Body of pancreas (tissue), 4 donors: ENCODE data around the gene PANX2. TPM values are rescaled to one million over a fixed set of nuclear protein-coding genes. Genes with fewer than 3 reads are reported as not detected.

Experiments
- ATAC-seq: fragments of 150-250 bp; one replicate; pipeline ENCODE4 v1.9.1; 2016
- DNase-seq, 4 donors: peaks; one replicate each; pipeline ENCODE4 v3.0.0-alpha.2; 2019
- H3K27ac ChIP-seq, 4 donors: fragments of 200-600 bp; sonication (generic); 1 replicate in 3 of 4; 2 replicates in 1 of 4; pipeline versions ENCODE4 v1.5.1 to v1.6.1; 2016 to 2019; ENCODE audit warnings: mild to moderate bottlenecking in 1 of 4, mixed read lengths in 1 of 4, moderate library complexity in 1 of 4
- H3K27me3 ChIP-seq, 2 donors: fragments of 200-600 bp; sonication (generic); one replicate each; pipeline ENCODE4 v1.6.0; 2016; ENCODE audit warnings: mild to moderate bottlenecking in 1 of 2
- H3K36me3 ChIP-seq, 2 donors: fragments of 200-600 bp; sonication (generic); replicated peaks in 1 of 2; 2 replicates each; pipeline ENCODE4 v1.5.1; 2016; ENCODE audit warnings: low read depth in 2 of 2; ENCODE audit not compliant: insufficient read depth in 1 of 2
- H3K4me1 ChIP-seq: fragments of 200-600 bp; sonication (generic); one replicate; pipeline ENCODE4 v1.6.0; 2016
- H3K4me3 ChIP-seq, 2 donors: fragments of 200-600 bp; sonication (generic); 1 replicate in 1 of 2; 2 replicates in 1 of 2; pipeline ENCODE4 v1.5.1; 2016 to 2019
- H3K9me3 ChIP-seq, 3 donors: fragments of 200-600 bp; sonication (generic); 1 replicate in 2 of 3; 2 replicates in 1 of 3; pipeline ENCODE4 v1.5.1; 2016
- POLR2A ChIP-seq, 3 donors: fragments of 450-650 bp; IDR thresholded peaks; one replicate each; pipeline ENCODE4 v1.6.1; 2016; ENCODE audit warnings: antibody characterized with exemption in 3 of 3, mild to moderate bottlenecking in 2 of 3
- WGBS, 2 donors: methylation state at CpG; one replicate each; pipeline ENCODE4 v1.1.5; 2017; 5-methylcytosine and 5-hydroxymethylcytosine counted together
- intact Hi-C: fragments of 100-400 bp; cut with DNase I; formaldehyde crosslinking; loops from one replicate; pipeline ENCODE4 v1.15.1; 2023
- total RNA-seq, 2 donors: library from RNA; depleted of rRNA; stranded (reverse); fragments of >200 nt; gene quantifications; one replicate each; pipeline ENCODE4 v1.1.0, GENCODE V29; 2016
- TF ChIP-seq, protein P1 (sequence below), 7 experiments: fragments of 450-650 bp in 4 of 7; fragments of 200-600 bp in 3 of 7; sonication (generic) in 3 of 7; IDR thresholded peaks; one replicate each; pipeline ENCODE4 v1.5.1; 2016 to 2019; ENCODE audit warnings: antibody characterized with exemption in 7 of 7

PANX2 gene
- total RNA-seq, 2 donors from 2014 or later = 0.33 to 3.1 TPM

DNA sequence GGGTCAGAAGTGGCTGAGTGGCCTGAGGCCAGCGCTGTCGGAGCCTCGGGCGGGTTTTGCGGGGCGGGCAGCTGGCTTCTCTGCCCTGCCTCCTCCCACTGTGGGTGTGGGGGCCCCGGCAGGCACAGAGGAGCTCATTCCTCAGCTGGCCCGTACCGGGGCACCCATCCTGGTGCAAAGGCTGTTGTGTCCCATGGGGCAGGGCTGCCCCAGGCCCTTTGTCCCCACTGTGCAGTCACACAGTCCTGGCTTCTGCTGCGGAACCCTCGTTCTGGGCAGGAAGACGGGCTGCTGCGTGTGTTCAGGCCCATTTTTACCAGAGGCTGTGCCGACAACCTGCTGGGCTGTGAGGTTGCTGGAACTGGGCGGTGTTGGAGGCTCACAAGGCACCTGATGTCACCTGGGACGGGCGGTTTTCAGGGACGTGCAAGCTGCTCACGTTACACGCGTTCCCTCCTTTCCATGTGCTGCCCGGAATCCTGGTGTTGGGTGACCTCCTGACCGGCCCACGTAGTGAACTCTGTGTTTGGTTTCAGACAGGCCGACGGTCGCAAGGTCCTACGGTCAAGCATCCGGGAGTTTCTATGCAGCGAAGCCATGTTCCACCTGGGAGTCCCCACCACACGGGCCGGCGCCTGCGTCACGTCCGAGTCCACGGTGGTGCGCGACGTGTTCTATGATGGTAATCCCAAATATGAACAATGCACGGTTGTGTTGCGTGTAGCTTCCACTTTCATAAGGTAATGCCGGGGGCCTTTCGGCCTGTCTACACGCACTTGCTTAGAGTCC is 35.4 kb downstream of the PANX2 start:
- 91 to 99% methylated on average over 28 to 45 of the region's 45 CpGs for WGBS, 2 donors
- ATAC-seq (no peak), DNase-seq (peak in 1 of 4 donors; percentile 13)
- TF ChIP-seq, protein P1, sequence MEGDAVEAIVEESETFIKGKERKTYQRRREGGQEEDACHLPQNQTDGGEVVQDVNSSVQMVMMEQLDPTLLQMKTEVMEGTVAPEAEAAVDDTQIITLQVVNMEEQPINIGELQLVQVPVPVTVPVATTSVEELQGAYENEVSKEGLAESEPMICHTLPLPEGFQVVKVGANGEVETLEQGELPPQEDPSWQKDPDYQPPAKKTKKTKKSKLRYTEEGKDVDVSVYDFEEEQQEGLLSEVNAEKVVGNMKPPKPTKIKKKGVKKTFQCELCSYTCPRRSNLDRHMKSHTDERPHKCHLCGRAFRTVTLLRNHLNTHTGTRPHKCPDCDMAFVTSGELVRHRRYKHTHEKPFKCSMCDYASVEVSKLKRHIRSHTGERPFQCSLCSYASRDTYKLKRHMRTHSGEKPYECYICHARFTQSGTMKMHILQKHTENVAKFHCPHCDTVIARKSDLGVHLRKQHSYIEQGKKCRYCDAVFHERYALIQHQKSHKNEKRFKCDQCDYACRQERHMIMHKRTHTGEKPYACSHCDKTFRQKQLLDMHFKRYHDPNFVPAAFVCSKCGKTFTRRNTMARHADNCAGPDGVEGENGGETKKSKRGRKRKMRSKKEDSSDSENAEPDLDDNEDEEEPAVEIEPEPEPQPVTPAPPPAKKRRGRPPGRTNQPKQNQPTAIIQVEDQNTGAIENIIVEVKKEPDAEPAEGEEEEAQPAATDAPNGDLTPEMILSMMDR (IDR thresholded peaks at IDR 0.05) = no peak
- no peak for TF ChIP-seq POLR2A (IDR thresholded peaks at IDR 0.05)
- H3K36me3 ChIP-seq = peaks cover 0 to 4% of the 10 kb centered on the region in 2 donors
- H3K27ac ChIP-seq = no peak overlapping the region
- no peaks in the 10 kb centered on the region for H3K27me3 ChIP-seq
- no peaks in the 10 kb centered on the region for H3K9me3 ChIP-seq
- no peak overlapping the region for H3K4me3 ChIP-seq
- H3K4me1 ChIP-seq = peaks cover 16% of the 10 kb centered on the region
- intact Hi-C loops = loop anchor here (5.0 kb wide), 1 partner anchor 54 kb away; no protein-coding TSS in a partner anchor

DNA sequence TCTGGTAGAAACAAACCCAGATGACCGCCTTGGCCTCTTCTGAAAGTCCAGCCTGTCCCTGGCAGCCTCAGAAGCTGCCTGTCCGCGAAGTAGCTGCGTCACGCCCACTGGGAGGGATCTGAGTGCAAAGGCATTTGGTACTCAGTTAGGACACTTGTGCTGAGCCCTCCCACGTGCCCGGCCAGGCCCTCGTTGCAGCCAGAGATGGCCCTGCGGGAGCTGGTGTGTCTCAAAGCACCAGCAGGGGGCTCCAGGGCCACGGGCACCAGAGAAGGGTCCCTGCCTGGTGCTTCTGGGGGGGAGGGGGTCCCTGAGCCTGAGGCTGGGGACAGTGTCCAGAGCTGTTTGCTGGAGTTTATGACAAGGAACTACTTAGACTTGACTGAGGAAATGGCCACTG is 36.1 kb downstream of the PANX2 start:
- DNase-seq (peak in 2 of 4 donors; percentile 19 to 27), ATAC-seq (no peak)
- no peaks in the 10 kb centered on the region for H3K9me3 ChIP-seq
- no peaks in the 10 kb centered on the region for H3K27me3 ChIP-seq
- WGBS, 2 donors = 52% methylated on average over 10 of the region's 10 CpGs; no CpG with 5 or more reads in 1 of the 2 donors
- intact Hi-C loops = loop anchor here (5.0 kb wide), 1 partner anchor 54 kb away; no protein-coding TSS in a partner anchor
- no peak overlapping the region for H3K4me3 ChIP-seq
- H3K36me3 ChIP-seq = peaks cover 0 to 7% of the 10 kb centered on the region in 2 donors
- H3K4me1 ChIP-seq = peaks cover 14% of the 10 kb centered on the region
- TF ChIP-seq, protein P1 (IDR thresholded peaks at IDR 0.05) = peak in 1 of 7 experiments; percentile 11
- TF ChIP-seq POLR2A (IDR thresholded peaks at IDR 0.05) = no peak
- no peak overlapping the region for H3K27ac ChIP-seq

DNA sequence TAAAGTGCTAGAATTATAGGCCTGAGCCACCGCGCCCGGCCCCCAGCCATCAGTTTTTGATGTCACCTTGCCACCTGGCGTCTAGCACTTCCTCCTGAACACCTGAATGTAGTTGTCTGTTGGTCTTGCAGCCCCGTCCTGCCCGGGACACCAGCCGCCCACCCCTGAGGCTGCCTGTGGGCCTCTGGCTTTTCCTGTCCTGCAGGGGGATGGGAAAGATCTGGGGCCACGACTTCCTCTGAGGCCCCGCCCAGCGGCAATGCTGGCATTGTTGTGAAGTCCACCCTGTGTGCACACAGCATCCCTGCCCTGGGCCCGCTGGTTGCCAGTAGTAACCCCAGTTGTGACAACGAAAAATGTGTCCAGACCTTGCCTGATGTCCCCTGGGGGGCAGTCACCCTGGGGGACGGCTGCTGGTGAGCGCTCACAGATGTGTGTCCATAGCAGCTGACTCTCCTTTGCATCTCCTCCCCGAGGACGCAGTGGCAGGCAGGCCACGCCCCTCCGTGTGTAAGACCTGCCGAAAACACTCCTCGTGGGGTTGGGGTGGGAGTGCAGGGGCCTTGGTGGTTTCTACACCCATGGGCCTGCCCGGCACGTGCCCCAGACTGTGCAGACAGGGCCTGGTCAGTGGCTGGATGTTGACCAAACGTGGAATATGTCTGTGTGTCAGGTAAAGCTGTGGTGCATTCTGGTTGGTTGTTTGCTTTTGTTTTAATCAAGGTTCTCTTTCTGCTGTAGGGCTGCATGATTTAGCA is 37.0 kb downstream of the PANX2 start:
- Histone ChIP-seq H3K27me3 (no peaks in the 10 kb centered on the region), H3K4me1 (peaks cover 4% of the 10 kb centered on the region), H3K9me3 (no peaks in the 10 kb centered on the region), H3K36me3 (peaks cover 0 to 10% of the 10 kb centered on the region in 2 donors), H3K27ac (no peak overlapping the region), H3K4me3 (no peak overlapping the region)
- DNase-seq (no peak), ATAC-seq (no peak)
- 66 to 80% methylated on average over 22 of the region's 23 CpGs for WGBS, 2 donors
- intact Hi-C loops = loop anchor here (5.0 kb wide), 1 partner anchor 55 kb away; no protein-coding TSS in a partner anchor
- TF ChIP-seq POLR2A (IDR thresholded peaks at IDR 0.05) = no peak
- TF ChIP-seq, protein P1 (IDR thresholded peaks at IDR 0.05) = no peak

GRCh38 chr22:50208430-50208938 is 38.0 kb downstream of the PANX2 start:
- Histone ChIP-seq H3K9me3 (no peaks in the 10 kb centered on the region), H3K27me3 (no peaks in the 10 kb centered on the region), H3K4me1 (no peaks in the 10 kb centered on the region), H3K36me3 (peaks cover 0 to 12% of the 10 kb centered on the region in 2 donors), H3K27ac (no peak overlapping the region), H3K4me3 (no peak overlapping the region)
- 86 to 93% methylated on average over 15 to 22 of the region's 22 CpGs for WGBS, 2 donors
- intact Hi-C loops = loop anchor here (5.0 kb wide), 1 partner anchor 56 kb away; no protein-coding TSS in a partner anchor
- ATAC-seq = no peak
- TF ChIP-seq, protein P1 (IDR thresholded peaks at IDR 0.05) = no peak
- TF ChIP-seq POLR2A (IDR thresholded peaks at IDR 0.05) = no peak
- DNase-seq = peak in 1 of 4 donors; percentile 11
